Measurements from ENCODE around the gene E2F1.

- TF ChIP-seq, protein P1, sequence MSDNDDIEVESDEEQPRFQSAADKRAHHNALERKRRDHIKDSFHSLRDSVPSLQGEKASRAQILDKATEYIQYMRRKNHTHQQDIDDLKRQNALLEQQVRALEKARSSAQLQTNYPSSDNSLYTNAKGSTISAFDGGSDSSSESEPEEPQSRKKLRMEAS (IDR thresholded peaks at IDR 0.05), result no peak
- TF ChIP-seq, protein P2, sequence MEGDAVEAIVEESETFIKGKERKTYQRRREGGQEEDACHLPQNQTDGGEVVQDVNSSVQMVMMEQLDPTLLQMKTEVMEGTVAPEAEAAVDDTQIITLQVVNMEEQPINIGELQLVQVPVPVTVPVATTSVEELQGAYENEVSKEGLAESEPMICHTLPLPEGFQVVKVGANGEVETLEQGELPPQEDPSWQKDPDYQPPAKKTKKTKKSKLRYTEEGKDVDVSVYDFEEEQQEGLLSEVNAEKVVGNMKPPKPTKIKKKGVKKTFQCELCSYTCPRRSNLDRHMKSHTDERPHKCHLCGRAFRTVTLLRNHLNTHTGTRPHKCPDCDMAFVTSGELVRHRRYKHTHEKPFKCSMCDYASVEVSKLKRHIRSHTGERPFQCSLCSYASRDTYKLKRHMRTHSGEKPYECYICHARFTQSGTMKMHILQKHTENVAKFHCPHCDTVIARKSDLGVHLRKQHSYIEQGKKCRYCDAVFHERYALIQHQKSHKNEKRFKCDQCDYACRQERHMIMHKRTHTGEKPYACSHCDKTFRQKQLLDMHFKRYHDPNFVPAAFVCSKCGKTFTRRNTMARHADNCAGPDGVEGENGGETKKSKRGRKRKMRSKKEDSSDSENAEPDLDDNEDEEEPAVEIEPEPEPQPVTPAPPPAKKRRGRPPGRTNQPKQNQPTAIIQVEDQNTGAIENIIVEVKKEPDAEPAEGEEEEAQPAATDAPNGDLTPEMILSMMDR (IDR thresholded peaks at IDR 0.05; ENCODE audit: low read depth, low read length, missing input control), result no peak
Observed at GRCh38 chr20:33719277-33719988, 33.2 kb upstream of the E2F1 start.
